Measurements from ENCODE around the gene PROCA1. TPM values are rescaled to one million over a fixed set of nuclear protein-coding genes. Genes with fewer than 3 reads are reported as not detected.

Gene PROCA1
- total and polyA plus RNA-seq, 2 of the 13 experiments (the other 11 are each of a cell fraction or from before 2014, with no cell fraction given): 0.73 to 1.5 TPM

DNA sequence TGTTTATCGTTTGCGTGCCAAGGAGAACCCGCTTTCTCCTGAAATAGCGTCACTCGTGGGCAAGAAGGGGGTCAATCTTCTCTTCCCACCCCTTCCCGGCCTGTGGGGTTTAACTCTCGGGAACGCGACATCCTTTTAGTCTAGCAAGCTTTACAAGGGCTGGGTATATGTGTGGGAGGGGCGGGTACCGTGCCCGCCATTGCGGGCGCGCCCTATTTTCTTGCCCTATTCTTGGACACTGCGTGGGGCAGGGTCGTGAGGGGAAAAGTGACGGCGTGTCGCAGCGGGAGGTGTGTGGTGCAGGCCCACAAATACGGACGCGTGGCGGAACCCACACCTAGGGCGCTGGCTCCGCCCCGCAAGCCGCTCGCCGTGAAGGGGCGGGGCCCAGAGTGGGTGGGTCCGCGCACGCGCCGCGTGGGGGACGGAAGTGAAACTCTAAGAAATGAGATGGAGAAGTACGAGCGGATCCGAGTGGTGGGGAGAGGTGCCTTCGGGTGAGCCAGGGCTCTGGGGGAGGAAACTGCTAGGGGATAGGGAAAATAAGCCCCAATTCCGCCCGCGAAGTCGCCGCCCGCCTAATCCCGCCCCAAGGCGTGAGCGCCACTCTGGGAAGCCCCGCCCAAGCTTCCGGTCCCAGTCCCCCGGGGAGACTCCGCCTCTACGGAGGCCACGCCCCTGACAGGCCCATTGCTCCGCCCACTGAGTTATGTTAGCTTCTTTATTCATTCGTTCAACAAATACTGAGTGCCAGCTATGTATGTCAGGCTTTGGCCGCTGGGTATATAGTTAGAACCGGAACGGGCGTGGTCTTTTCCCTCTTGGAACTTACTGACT, 16.9 kb upstream of the PROCA1 start, which contains the start of gene NEK8 (continued):
- TF ChIP-seq TGIF2 (CRISPR knock-in tag; IDR thresholded peaks at IDR 0.05): no peak
- TF ChIP-seq TAF15 (IDR thresholded peaks at IDR 0.05; ENCODE audit: low read depth, low read length, poor library complexity, severe bottlenecking): no peak
- TF ChIP-seq, protein P1, sequence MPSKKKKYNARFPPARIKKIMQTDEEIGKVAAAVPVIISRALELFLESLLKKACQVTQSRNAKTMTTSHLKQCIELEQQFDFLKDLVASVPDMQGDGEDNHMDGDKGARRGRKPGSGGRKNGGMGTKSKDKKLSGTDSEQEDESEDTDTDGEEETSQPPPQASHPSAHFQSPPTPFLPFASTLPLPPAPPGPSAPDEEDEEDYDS (CRISPR knock-in tag; IDR thresholded peaks at IDR 0.05): peak; percentile 87
- TF ChIP-seq, protein P2, sequence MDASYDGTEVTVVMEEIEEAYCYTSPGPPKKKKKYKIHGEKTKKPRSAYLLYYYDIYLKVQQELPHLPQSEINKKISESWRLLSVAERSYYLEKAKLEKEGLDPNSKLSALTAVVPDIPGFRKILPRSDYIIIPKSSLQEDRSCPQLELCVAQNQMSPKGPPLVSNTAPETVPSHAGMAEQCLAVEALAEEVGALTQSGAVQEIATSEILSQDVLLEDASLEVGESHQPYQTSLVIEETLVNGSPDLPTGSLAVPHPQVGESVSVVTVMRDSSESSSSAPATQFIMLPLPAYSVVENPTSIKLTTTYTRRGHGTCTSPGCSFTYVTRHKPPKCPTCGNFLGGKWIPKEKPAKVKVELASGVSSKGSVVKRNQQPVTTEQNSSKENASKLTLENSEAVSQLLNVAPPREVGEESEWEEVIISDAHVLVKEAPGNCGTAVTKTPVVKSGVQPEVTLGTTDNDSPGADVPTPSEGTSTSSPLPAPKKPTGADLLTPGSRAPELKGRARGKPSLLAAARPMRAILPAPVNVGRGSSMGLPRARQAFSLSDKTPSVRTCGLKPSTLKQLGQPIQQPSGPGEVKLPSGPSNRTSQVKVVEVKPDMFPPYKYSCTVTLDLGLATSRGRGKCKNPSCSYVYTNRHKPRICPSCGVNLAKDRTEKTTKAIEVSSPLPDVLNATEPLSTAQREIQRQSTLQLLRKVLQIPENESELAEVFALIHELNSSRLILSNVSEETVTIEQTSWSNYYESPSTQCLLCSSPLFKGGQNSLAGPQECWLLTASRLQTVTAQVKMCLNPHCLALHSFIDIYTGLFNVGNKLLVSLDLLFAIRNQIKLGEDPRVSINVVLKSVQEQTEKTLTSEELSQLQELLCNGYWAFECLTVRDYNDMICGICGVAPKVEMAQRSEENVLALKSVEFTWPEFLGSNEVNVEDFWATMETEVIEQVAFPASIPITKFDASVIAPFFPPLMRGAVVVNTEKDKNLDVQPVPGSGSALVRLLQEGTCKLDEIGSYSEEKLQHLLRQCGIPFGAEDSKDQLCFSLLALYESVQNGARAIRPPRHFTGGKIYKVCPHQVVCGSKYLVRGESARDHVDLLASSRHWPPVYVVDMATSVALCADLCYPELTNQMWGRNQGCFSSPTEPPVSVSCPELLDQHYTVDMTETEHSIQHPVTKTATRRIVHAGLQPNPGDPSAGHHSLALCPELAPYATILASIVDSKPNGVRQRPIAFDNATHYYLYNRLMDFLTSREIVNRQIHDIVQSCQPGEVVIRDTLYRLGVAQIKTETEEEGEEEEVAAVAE (CRISPR knock-in tag; IDR thresholded peaks at IDR 0.05; ENCODE audit: borderline replicate concordance): no peak
- TF ChIP-seq, protein P3, sequence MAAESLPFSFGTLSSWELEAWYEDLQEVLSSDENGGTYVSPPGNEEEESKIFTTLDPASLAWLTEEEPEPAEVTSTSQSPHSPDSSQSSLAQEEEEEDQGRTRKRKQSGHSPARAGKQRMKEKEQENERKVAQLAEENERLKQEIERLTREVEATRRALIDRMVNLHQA (CRISPR knock-in tag; IDR thresholded peaks at IDR 0.05): no peak
- TF ChIP-seq ZNF788 (CRISPR knock-in tag; IDR thresholded peaks at IDR 0.05; ENCODE audit: borderline replicate concordance): peak; percentile 78; the same call in 1 of the 2 replicates
- TF ChIP-seq ZNF468 (CRISPR knock-in tag; IDR thresholded peaks at IDR 0.05): no peak
- no peak for TF ChIP-seq ZNF329 (CRISPR knock-in tag; IDR thresholded peaks at IDR 0.05; ENCODE audit: low read depth)
- TF ChIP-seq, protein P4, sequence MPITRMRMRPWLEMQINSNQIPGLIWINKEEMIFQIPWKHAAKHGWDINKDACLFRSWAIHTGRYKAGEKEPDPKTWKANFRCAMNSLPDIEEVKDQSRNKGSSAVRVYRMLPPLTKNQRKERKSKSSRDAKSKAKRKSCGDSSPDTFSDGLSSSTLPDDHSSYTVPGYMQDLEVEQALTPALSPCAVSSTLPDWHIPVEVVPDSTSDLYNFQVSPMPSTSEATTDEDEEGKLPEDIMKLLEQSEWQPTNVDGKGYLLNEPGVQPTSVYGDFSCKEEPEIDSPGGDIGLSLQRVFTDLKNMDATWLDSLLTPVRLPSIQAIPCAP (CRISPR knock-in tag; IDR thresholded peaks at IDR 0.05; ENCODE audit: low read depth): no peak
- TF ChIP-seq MAZ (IDR thresholded peaks at IDR 0.05; ENCODE audit: borderline replicate concordance, low read depth, low read length): no peak
- TF ChIP-seq MAZ (CRISPR knock-in tag; IDR thresholded peaks at IDR 0.05; ENCODE audit: low read depth): peak; percentile 66
- no peak; the same call in 1 of the 2 replicates for TF ChIP-seq ZNF547 (CRISPR knock-in tag; IDR thresholded peaks at IDR 0.05)
- no peak for TF ChIP-seq NCOA1 (CRISPR knock-in tag; IDR thresholded peaks at IDR 0.05)
- TF ChIP-seq ZNF431 (CRISPR knock-in tag; IDR thresholded peaks at IDR 0.05; ENCODE audit: borderline replicate concordance, low read depth): peak; percentile 24; the same call in 1 of the 2 replicates
- TF ChIP-seq FOXP1 (IDR thresholded peaks at IDR 0.05): no peak
- TF ChIP-seq FOXP1 (CRISPR knock-in tag; IDR thresholded peaks at IDR 0.05): no peak
- no peak for TF ChIP-seq CENPX (CRISPR knock-in tag; IDR thresholded peaks at IDR 0.05)
- no peak for TF ChIP-seq KDM6A (CRISPR knock-in tag; IDR thresholded peaks at IDR 0.05; ENCODE audit: low read depth)
- no peak for TF ChIP-seq ZNF674 (CRISPR knock-in tag; IDR thresholded peaks at IDR 0.05; ENCODE audit: low read depth)
- TF ChIP-seq, protein P5, sequence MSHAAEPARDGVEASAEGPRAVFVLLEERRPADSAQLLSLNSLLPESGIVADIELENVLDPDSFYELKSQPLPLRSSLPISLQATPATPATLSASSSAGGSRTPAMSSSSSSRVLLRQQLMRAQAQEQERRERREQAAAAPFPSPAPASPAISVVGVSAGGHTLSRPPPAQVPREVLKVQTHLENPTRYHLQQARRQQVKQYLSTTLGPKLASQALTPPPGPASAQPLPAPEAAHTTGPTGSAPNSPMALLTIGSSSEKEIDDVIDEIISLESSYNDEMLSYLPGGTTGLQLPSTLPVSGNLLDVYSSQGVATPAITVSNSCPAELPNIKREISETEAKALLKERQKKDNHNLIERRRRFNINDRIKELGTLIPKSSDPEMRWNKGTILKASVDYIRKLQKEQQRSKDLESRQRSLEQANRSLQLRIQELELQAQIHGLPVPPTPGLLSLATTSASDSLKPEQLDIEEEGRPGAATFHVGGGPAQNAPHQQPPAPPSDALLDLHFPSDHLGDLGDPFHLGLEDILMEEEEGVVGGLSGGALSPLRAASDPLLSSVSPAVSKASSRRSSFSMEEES (CRISPR knock-in tag; IDR thresholded peaks at IDR 0.05): no peak; the same call in 1 of the 2 replicates
- no peak for TF ChIP-seq ZNF615 (CRISPR knock-in tag; IDR thresholded peaks at IDR 0.05; ENCODE audit: borderline replicate concordance)
- TF ChIP-seq PRPF4 (IDR thresholded peaks at IDR 0.05; ENCODE audit: low read depth, low read length, poor library complexity, severe bottlenecking): no peak
- peak; percentile 60 for TF ChIP-seq SALL1 (CRISPR knock-in tag; IDR thresholded peaks at IDR 0.05)

Data from HepG2 (cell line).